Sigmoid colon (tissue), 4 donors: ENCODE measurements around the gene SMPDL3A.

Experiments used
- CTCF ChIP-seq, 4 experiments: fragments of 450-650 bp in 3 of 4; fragments of 200-600 bp in 1 of 4; IDR thresholded peaks; one replicate each; pipeline ENCODE4 v1.5.1; 2016 to 2019; ENCODE audit warnings: antibody characterized with exemption in 4 of 4, mild to moderate bottlenecking in 3 of 4, moderate library complexity in 2 of 4
- EP300 ChIP-seq, 4 donors: sonication (generic); formaldehyde crosslinking; IDR thresholded peaks; one replicate each; pipeline ENCODE4 v1.6.1; 2017; ENCODE audit warnings: antibody characterized with exemption in 4 of 4
- POLR2A ChIP-seq, 2 donors: fragments of 450-650 bp; IDR thresholded peaks; one replicate each; pipeline ENCODE4 v1.6.1; 2016; ENCODE audit warnings: antibody characterized with exemption in 2 of 2, mild to moderate bottlenecking in 2 of 2, moderate library complexity in 2 of 2
- POLR2AphosphoS5 ChIP-seq, 4 donors: sonication (generic); formaldehyde crosslinking; IDR thresholded peaks; one replicate each; pipeline ENCODE4 v1.6.1; 2017; ENCODE audit warnings: antibody characterized with exemption in 4 of 4

- TF ChIP-seq CTCF (IDR thresholded peaks at IDR 0.05) (no peak), POLR2A (IDR thresholded peaks at IDR 0.05) (no peak), POLR2AphosphoS5 (IDR thresholded peaks at IDR 0.05) (no peak), EP300 (IDR thresholded peaks at IDR 0.05) (no peak)
These were observed 64.4 kb downstream of the SMPDL3A start for GRCh38 chr6:122853259-122853995.
